NT2/D1 (cell line): Measurements from ENCODE around the gene CFAP20DC.
"Not testable (repeated sequence)": the region's sequence is repeated elsewhere in the genome, so short reads cannot be mapped to it uniquely, and the experiment has no call there.

ENCODE experiments used
- DNase-seq: peaks from one replicate; pipeline ENCODE4 v3.0.0-alpha.2; 2011; ENCODE audit warnings: low read depth, low spot score
- H3K27me3 ChIP-seq: 2 replicates; pipeline ENCODE4 v1.6.0; 2011; ENCODE audit warnings: mild to moderate bottlenecking; ENCODE audit not compliant: insufficient read length, insufficient read depth
- H3K36me3 ChIP-seq: 2 replicates; pipeline ENCODE4 v1.6.1; 2011; ENCODE audit warnings: mild to moderate bottlenecking, low read length, mixed read lengths; ENCODE audit not compliant: insufficient read depth, insufficient read length
- H3K4me1 ChIP-seq: 2 replicates; pipeline ENCODE4 v1.5.1; 2011; ENCODE audit not compliant: insufficient read depth, insufficient read length
- H3K4me3 ChIP-seq: 2 replicates; pipeline ENCODE4 v1.5.1; 2011; ENCODE audit warnings: low read depth; ENCODE audit not compliant: insufficient read length
- H3K9ac ChIP-seq: 2 replicates; pipeline ENCODE4 v1.6.0; 2011; ENCODE audit warnings: low read depth; ENCODE audit not compliant: insufficient read length
- H3K9me3 ChIP-seq: 2 replicates; pipeline ENCODE4 v1.5.1; 2011; ENCODE audit warnings: mild to moderate bottlenecking, low read length; ENCODE audit not compliant: insufficient read depth
- SUZ12 ChIP-seq: IDR thresholded peaks from 2 replicates; pipeline ENCODE4 v1.6.1; 2011; ENCODE audit not compliant: insufficient read length, insufficient read depth; ENCODE audit errors: extremely low read depth
- YY1 ChIP-seq: IDR thresholded peaks from 2 replicates; pipeline ENCODE4 v1.6.1; 2011; ENCODE audit not compliant: insufficient read length, insufficient read depth
- ZNF274 ChIP-seq: IDR thresholded peaks from 2 replicates; pipeline ENCODE4 v1.6.1; 2011; ENCODE audit warnings: mild to moderate bottlenecking, low read depth, low read length

Gene CFAP20DC

DNA sequence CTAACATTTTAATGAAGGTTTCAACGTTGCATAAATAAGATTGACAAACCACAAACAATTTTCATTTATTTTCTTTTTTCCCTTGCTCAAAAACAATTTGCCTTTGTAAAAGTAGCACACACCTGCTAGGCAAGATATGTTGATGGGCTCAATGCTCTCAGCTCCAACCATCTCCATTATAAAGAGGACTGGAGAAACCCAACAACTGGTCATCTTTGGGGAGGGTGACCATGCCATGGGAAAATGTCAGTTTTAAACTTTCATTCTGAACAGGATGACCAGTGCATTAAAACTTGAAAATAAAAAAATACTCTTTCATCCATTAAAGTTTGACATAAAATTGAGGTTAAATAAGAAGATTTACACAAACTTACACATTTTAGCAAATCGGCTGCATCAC, 183.7 kb downstream of the CFAP20DC start:
- Histone ChIP-seq H3K36me3 (no peaks in the 10 kb centered on the region), H3K4me1 (no peaks in the 10 kb centered on the region), H3K4me3 (no peak overlapping the region), H3K9ac (no peak overlapping the region), H3K27me3 (no peaks in the 10 kb centered on the region), H3K9me3 (no peaks in the 10 kb centered on the region)
- DNase-seq, result peak; percentile 5
- TF ChIP-seq SUZ12 (no peak), ZNF274 (no peak), YY1 (no peak)

DNA sequence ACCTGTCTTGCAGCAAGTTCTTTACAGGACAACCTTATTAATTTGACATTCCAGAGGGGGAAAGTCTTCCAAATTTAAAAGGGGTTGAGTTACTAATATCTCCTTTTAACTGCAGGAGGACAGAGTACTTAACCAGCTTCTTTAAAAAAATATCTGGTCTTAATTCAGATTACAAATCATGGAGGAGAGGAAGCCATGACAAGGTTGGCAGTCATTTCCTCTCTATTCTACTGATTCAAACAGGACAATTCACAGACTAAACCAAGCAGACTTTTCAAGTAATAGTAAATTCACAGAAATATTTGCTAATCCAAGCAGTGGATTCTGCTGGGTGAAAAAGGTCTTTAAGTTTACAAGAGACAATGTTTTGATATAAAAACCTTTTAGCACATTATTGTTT, 185.3 kb downstream of the CFAP20DC start:
- DNase-seq, result no peak
- H3K9ac ChIP-seq, result no peak overlapping the region
- no peaks in the 10 kb centered on the region for H3K36me3 ChIP-seq
- H3K4me3 ChIP-seq, result no peak overlapping the region
- TF ChIP-seq YY1 (no peak), SUZ12 (no peak), ZNF274 (no peak)
- H3K9me3 ChIP-seq, result no peaks in the 10 kb centered on the region
- H3K27me3 ChIP-seq, result no peaks in the 10 kb centered on the region
- H3K4me1 ChIP-seq, result no peaks in the 10 kb centered on the region

DNA sequence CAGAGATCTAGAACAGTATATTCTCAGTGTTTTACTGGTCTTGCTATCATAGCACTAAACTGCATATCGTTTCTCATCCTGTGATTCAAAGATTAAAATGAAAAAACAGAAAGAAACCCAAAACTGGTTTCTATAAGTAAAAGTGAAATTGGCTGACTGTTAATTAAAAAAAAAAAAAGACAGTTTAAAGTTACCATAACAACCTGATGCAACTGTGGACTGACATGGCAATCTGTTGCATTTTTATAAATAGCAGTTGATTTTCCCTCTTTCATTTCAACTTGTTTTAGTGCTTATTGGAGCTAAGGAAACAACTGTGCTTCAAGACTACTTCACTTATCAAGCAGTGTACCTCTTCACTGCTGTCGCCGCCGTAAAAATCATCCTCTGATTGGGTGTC, 186.6 kb downstream of the CFAP20DC start:
- Histone ChIP-seq H3K4me1 (no peaks in the 10 kb centered on the region), H3K27me3 (no peaks in the 10 kb centered on the region), H3K4me3 (no peak overlapping the region), H3K9ac (no peak overlapping the region), H3K36me3 (no peaks in the 10 kb centered on the region), H3K9me3 (no peaks in the 10 kb centered on the region)
- TF ChIP-seq ZNF274 (no peak), SUZ12 (no peak), YY1 (no peak)
- no peak for DNase-seq

DNA sequence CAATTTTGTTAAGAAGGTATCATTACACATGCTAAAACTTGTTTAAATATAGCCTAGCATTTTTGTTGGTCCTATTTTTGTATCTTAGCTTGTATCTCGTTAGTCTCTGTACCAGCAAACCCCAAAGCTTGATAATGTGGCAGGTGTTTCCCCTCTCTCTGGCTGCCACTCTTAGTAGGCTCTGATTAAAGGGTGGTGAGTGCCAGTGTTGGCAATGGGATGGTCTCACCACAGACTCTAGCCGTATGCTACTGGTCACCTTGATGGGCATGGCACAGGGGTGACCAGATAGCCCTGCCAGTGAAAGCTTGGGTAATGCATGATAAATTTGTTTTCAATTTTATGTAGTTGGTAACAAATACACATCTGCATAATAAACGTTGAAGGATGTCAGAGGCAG, 188.3 kb downstream of the CFAP20DC start:
- no peak for DNase-seq
- Histone ChIP-seq H3K4me3 (no peak overlapping the region), H3K4me1 (no peaks in the 10 kb centered on the region), H3K9ac (no peak overlapping the region), H3K36me3 (no peaks in the 10 kb centered on the region), H3K27me3 (no peaks in the 10 kb centered on the region), H3K9me3 (no peaks in the 10 kb centered on the region)
- TF ChIP-seq SUZ12, result no peak
- TF ChIP-seq ZNF274, result no peak
- TF ChIP-seq YY1, result no peak

DNA sequence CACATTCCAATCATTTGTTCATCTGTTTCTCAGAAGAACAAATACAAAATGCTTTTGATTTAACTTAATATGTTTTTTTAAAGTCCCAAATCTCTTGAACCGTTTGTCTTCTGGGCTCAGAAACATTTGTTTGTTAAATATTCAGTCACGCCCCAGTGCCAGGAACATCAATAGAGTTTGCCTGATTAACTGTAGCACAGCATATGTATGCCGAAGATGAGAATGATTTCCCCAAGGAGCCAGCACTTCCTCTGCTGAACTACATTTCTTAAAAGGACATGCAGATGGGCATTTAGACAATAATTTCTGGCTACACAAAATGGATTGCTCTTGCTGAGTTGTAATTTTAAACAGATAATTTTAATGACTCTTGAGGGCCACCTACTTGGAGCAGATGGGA, 191.7 kb downstream of the CFAP20DC start:
- Histone ChIP-seq H3K9ac (no peak overlapping the region), H3K36me3 (no peaks in the 10 kb centered on the region), H3K9me3 (no peaks in the 10 kb centered on the region), H3K4me3 (no peak overlapping the region), H3K4me1 (no peaks in the 10 kb centered on the region), H3K27me3 (no peaks in the 10 kb centered on the region)
- DNase-seq, result no peak
- TF ChIP-seq ZNF274, result no peak

DNA sequence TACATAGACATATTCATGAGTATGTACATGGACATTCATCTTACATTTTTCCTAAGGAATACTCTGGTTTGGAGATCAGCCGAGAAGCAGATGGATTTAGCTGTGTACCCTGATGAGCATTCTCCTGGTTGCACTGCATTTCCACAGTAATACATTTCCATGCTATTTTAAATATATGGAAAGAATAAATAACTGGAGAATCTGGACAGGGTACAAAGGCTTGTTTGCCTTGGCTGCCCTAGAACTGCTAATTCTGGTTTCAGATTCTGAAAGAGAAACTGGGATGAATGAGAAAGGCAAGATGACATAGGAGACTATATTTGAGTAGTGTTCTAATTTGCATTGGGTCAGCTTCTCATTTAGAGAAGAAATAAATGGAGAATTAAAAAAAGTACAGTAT, 192.4 kb downstream of the CFAP20DC start:
- Histone ChIP-seq H3K9ac (no peak overlapping the region), H3K4me1 (no peaks in the 10 kb centered on the region), H3K9me3 (no peaks in the 10 kb centered on the region), H3K27me3 (no peaks in the 10 kb centered on the region), H3K36me3 (no peaks in the 10 kb centered on the region), H3K4me3 (no peak overlapping the region)
- no peak for DNase-seq
- TF ChIP-seq ZNF274 (no peak), SUZ12 (no peak), YY1 (no peak)

DNA sequence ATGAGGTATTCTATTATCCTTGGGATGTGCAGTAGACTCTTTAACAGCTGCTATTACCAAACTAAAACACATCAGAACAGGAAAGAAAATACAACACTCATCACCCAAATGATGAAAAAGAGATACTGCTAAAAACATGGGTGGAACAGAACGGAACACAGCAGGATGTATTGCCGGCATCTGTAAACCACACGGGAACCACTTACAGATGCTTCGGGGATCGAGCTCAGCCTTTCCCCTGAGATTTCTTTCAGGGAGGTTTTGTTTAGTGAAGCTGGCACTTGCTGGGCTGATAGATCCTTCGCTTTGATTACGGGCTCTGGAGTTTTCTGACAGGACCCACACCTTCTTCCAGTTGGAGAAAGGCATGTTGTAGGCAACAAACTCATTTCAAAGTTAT, 201.0 kb downstream of the CFAP20DC start:
- H3K4me1 ChIP-seq, result no peaks in the 10 kb centered on the region
- TF ChIP-seq ZNF274, result no peak
- no peak for TF ChIP-seq SUZ12
- no peak for TF ChIP-seq YY1
- no peaks in the 10 kb centered on the region for H3K36me3 ChIP-seq

DNA sequence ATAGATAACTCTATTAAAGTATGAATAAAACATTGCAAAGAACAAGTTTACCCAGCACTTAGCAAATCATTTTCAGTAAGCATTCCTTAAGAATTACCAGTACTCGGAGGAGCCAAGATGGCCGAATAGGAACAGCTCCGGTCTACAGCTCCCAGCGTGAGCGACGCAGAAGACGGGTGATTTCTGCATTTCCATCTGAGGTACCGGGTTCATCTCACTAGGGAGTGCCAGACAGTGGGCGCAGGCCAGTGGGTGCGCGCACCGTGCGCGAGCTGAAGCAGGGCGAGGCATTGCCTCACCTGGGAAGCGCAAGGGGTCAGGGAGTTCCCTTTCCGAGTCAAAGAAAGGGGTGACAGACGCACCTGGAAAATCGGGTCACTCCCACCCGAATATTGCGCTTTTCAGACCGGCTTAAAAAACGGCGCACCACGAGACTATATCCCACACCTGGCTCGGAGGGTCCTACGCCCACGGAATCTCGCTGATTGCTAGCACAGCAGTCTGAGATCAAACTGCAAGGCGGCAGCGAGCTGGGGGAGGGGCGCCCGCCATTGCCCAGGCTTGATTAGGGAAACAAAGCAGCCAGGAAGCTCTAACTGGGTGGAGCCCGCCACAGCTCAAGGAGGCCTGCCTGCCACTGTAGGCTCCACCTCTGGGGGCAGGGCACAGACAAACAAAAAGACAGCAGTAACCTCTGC, 207.6 kb downstream of the CFAP20DC start:
- H3K36me3 ChIP-seq, result peaks cover 12% of the 10 kb centered on the region
- not testable (repeated sequence) for H3K9ac ChIP-seq, H3K27me3 ChIP-seq, H3K4me1 ChIP-seq, DNase-seq
- H3K9me3 ChIP-seq, result peaks cover 21% of the 10 kb centered on the region
- peak; percentile 32 for TF ChIP-seq YY1
- peak overlapping the region; percentile 43 for H3K4me3 ChIP-seq

More for the DNA sequence above, 201.0 kb downstream of the CFAP20DC start:
- H3K9me3 ChIP-seq, result peaks cover 14% of the 10 kb centered on the region; the same call in 1 of the 2 replicates
- no peak overlapping the region for H3K9ac ChIP-seq
- DNase-seq, result no peak
- H3K27me3 ChIP-seq, result no peaks in the 10 kb centered on the region
- no peak overlapping the region for H3K4me3 ChIP-seq
